A549 (cell line): ENCODE data around the gene CST4. TPM values are rescaled to one million over a fixed set of nuclear protein-coding genes. Genes with fewer than 3 reads are reported as not detected.
A peak's percentile ranks its signal among the peaks of the same experiment; 100 is the strongest.
"Not testable (repeated sequence)": the region's sequence is repeated elsewhere in the genome, so short reads cannot be mapped to it uniquely, and the experiment has no call there.

Experiments used
- ATAC-seq, 2 experiments: fragments of 200-7000 bp in 1 of 2; fragments of >200 bp in 1 of 2; cut with Nextera tagmentation in 1 of 2; cut with Tn5 transposase in 1 of 2; 3 replicates each; pipeline versions ENCODE4 v1.8.0 to v1.9.1; 2018 to 2020; ENCODE audit warnings: mild to moderate bottlenecking in 1 of 2, moderate library complexity in 1 of 2
- CTCF ChIA-PET: fragments of 300-600 bp; sonication (Branson Sonifier 250); formaldehyde crosslinking; extraction: SDS; loops from one replicate; lab custom pipeline; 2021; ENCODE audit warnings: antibody characterized with exemption, inconsistent platforms; lab: Yijun Ruan, JAX
- POLR2A ChIA-PET: fragments of 350-600 bp; formaldehyde crosslinking; extraction: SDS; loops from one replicate; lab custom pipeline; 2021; ENCODE audit warnings: antibody characterized with exemption, inconsistent platforms; lab: Yijun Ruan, JAX
- DNase-seq, 2 experiments: peaks; one replicate each; pipeline versions ENCODE4 v3.0.0 to v3.0.0-alpha.2; 2011 to 2016; ENCODE audit warnings: low read depth in 1 of 2, low spot score in 1 of 2
- FAIRE-seq: peaks from 2 replicates; lab custom pipeline; 2011; peaks lifted over from hg19 to GRCh38; lab: Jason Lieb, UNC
- H3K27ac ChIP-seq, 2 experiments: fragments of >200 bp; sonication (Bioruptor Twin); formaldehyde crosslinking; 3 replicates each; pipeline ENCODE4 v1.5.1; 2016 to 2017
- H3K4me1 ChIP-seq: fragments of >200 bp; sonication (Bioruptor Twin); formaldehyde crosslinking; 3 replicates; pipeline ENCODE4 v1.6.1; 2016
- H3K4me2 ChIP-seq: fragments of >200 bp; sonication (Bioruptor Twin); formaldehyde crosslinking; 3 replicates; pipeline ENCODE4 v1.6.1; 2016
- H3K4me3 ChIP-seq: fragments of >200 bp; sonication (Bioruptor Twin); formaldehyde crosslinking; 3 replicates; pipeline ENCODE4 v1.5.1; 2016
- H3K9me3 ChIP-seq: fragments of >200 bp; sonication (Bioruptor Twin); formaldehyde crosslinking; 3 replicates; pipeline ENCODE4 v1.6.1; 2016
- CBX2 ChIP-seq: fragments of 200-600 bp; sonication (generic); IDR thresholded peaks from 2 replicates; pipeline ENCODE4 v1.6.1; 2016; ENCODE audit warnings: low read depth, mild to moderate bottlenecking, borderline replicate concordance
- CHD2 ChIP-seq: fragments of 150-350 bp; IDR thresholded peaks from 2 replicates; pipeline ENCODE4 v1.6.1; 2014; ENCODE audit warnings: low read length; ENCODE audit not compliant: partially characterized antibody
- CTCF ChIP-seq: fragments of >200 bp; sonication (Bioruptor Twin); formaldehyde crosslinking; IDR thresholded peaks from 3 replicates; pipeline ENCODE4 v1.5.1; 2016
- EHF ChIP-seq: fragments of 250-450 bp; sonication (Bioruptor Pico); IDR thresholded peaks from 2 replicates; pipeline ENCODE4 v1.5.0; 2020; ENCODE audit warnings: mild to moderate bottlenecking
- ESRRA ChIP-seq: fragments of 150-350 bp; IDR thresholded peaks from 2 replicates; pipeline ENCODE4 v1.6.1; 2014; ENCODE audit warnings: mild to moderate bottlenecking, low read length, borderline replicate concordance
- HOXB13 ChIP-seq: fragments of 250-450 bp; sonication (Bioruptor Pico); IDR thresholded peaks from 2 replicates; pipeline ENCODE4 v1.5.0; 2020; ENCODE audit warnings: low read depth, mild to moderate bottlenecking, moderate library complexity
- JUN ChIP-seq, 2 experiments: fragments of >200 bp; sonication (Bioruptor Twin); formaldehyde crosslinking; IDR thresholded peaks; 2 replicates in 1 of 2; 3 replicates in 1 of 2; pipeline ENCODE4 v1.6.1; 2016 to 2017
- JUNB ChIP-seq: fragments of >200 bp; sonication (Bioruptor Twin); formaldehyde crosslinking; IDR thresholded peaks from 2 replicates; pipeline ENCODE4 v1.6.1; 2016
- MAFK ChIP-seq: fragments of 450-650 bp; IDR thresholded peaks from 2 replicates; pipeline ENCODE4 v1.6.1; 2014; ENCODE audit not compliant: partially characterized antibody
- MAZ ChIP-seq: fragments of 150-350 bp; IDR thresholded peaks from 2 replicates; pipeline ENCODE4 v1.6.1; 2014; ENCODE audit warnings: antibody characterized with exemption, low read depth, low read length, borderline replicate concordance
- MYC ChIP-seq: IDR thresholded peaks from 2 replicates; pipeline ENCODE4 v1.6.1; 2012; ENCODE audit warnings: mild to moderate bottlenecking, inconsistent platforms, low read length, improper control_type of control experiment, borderline replicate concordance
- PHF8 ChIP-seq: fragments of 200-600 bp; sonication (generic); IDR thresholded peaks from 2 replicates; pipeline ENCODE4 v1.6.1; 2016; ENCODE audit warnings: low read depth, mild to moderate bottlenecking, antibody characterized with exemption, moderate library complexity, borderline replicate concordance
- POLR2AphosphoS2 ChIP-seq: conservative IDR thresholded peaks from 2 replicates; pipeline ENCODE4 v1.6.1; 2012; ENCODE audit warnings: low read length, improper control_type of control experiment, inconsistent platforms
- RAD21 ChIP-seq, 2 experiments: fragments of >200 bp in 1 of 2; sonication (Bioruptor Twin) in 1 of 2; formaldehyde crosslinking in 1 of 2; IDR thresholded peaks in 1 of 2; conservative IDR thresholded peaks in 1 of 2; 2 replicates in 1 of 2; 3 replicates in 1 of 2; pipeline ENCODE4 v1.6.1; 2012 to 2018; ENCODE audit warnings: inconsistent platforms in 1 of 2
- RCOR1 ChIP-seq: fragments of 150-350 bp; IDR thresholded peaks from 2 replicates; pipeline ENCODE4 v1.6.1; 2014; ENCODE audit warnings: antibody characterized with exemption, low read length, low read depth
- SREBF2 ChIP-seq: fragments of 450-650 bp; IDR thresholded peaks from 2 replicates; pipeline ENCODE4 v1.6.1; 2014; ENCODE audit warnings: mild to moderate bottlenecking, moderate library complexity
- TFCP2L1 ChIP-seq: fragments of 250-450 bp; sonication (Bioruptor Pico); IDR thresholded peaks from 2 replicates; pipeline ENCODE4 v1.5.0; 2021; ENCODE audit warnings: mild to moderate bottlenecking
- ZC3H11A ChIP-seq: fragments of 450-650 bp; IDR thresholded peaks from 2 replicates; pipeline ENCODE4 v1.6.1; 2014; ENCODE audit warnings: antibody characterized with exemption, mild to moderate bottlenecking
- ZFP36 ChIP-seq: fragments of 450-650 bp; IDR thresholded peaks from 2 replicates; pipeline ENCODE4 v1.6.1; 2014; ENCODE audit warnings: borderline replicate concordance; ENCODE audit not compliant: partially characterized antibody
- ZSCAN20 ChIP-seq: fragments of 250-450 bp; sonication (Bioruptor Pico); IDR thresholded peaks from 2 replicates; pipeline ENCODE4 v1.8.0; 2022; ENCODE audit warnings: mild to moderate bottlenecking, moderate library complexity
- WGBS: methylation state at CpG from one replicate; pipeline ENCODE4 v1.1.6; 2017; ENCODE audit errors: missing lambda C conversion rate; 5-methylcytosine and 5-hydroxymethylcytosine counted together
- polyA plus RNA-seq, 4 experiments: library from polyadenylated mRNA; depleted of rRNA in 3 of 4; stranded (reverse); fragments of >200 nt; fragmentation: RNase III in 1 of 4; extraction: RNeasy Plus Mini Kit Qiagen cat#74134 plus additional on column Dnase treatment in 1 of 4; gene quantifications; 2 replicates in 3 of 4; 3 replicates in 1 of 4; pipeline ENCODE4 v1.2.3, GENCODE V29; 2011 to 2017
- TF ChIP-seq, protein P1 (sequence below): fragments of >200 bp; sonication (Bioruptor Twin); formaldehyde crosslinking; IDR thresholded peaks from 3 replicates; pipeline ENCODE4 v1.6.1; 2016
- TF ChIP-seq, protein P2 (sequence below): fragments of 250-450 bp; sonication (Bioruptor Pico); IDR thresholded peaks from 2 replicates; pipeline ENCODE4 v1.5.0; 2020; ENCODE audit warnings: low read depth, mild to moderate bottlenecking, moderate library complexity
- TF ChIP-seq, protein P3 (sequence below): fragments of 150-350 bp; IDR thresholded peaks from 2 replicates; pipeline ENCODE4 v1.6.1; 2014; ENCODE audit warnings: low read depth, mild to moderate bottlenecking, low read length

CST4 gene
- polyA plus RNA-seq, 2 of the 4 experiments (the other 2 are of a cell fraction) = not detected

DNA sequence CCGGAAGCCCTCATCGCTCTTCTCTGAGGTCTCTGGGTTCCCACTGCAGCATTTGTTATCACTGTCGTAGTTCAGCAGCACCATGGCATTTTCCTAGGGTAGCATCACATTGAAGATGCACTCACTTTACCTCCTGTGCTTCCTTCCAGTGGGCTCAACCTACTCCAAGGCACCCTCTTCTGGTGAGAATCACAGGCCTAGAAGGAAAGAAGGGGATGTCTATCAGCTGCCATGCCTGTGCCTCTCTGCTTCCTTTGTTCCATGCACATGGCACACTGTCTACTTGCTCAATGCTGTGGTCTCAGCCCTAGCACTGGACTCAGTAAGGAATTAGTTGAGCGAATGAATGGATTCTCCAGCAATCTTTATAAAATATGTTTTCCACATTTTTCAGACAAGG lies 22.6 kb downstream of the CST4 start:
- 76% methylated on average over 4 of the region's 4 CpGs for WGBS
- no peak for FAIRE-seq
- Histone ChIP-seq H3K9me3 (no peaks in the 10 kb centered on the region), H3K4me3 (no peak overlapping the region), H3K4me2 (no peak overlapping the region), H3K27ac (no peak overlapping the region), H3K4me1 (no peaks in the 10 kb centered on the region)
- DNase-seq = peak in 1 of 2 experiments; percentile 9
- CTCF ChIA-PET = interaction anchor here (0.7 to 4.1 kb wide), 3 partner anchors 12 to 230 kb away, joined by 3 to 41 read pairs (median 6); no protein-coding TSS in a partner anchor
- peak in 1 of 2 experiments; percentile 48; a peak in 1 of 6 replicates for ATAC-seq
- 0 out of 5 replicates have a peak, but pooled peaks of 1 of the 2 experiments have one; percentile 18 for TF ChIP-seq RAD21 (conservative IDR thresholded peaks at IDR 0.05 in 1 of 2, IDR thresholded peaks at IDR 0.05 in 1 of 2)
- no peak for TF ChIP-seq ZFP36
- TF ChIP-seq CTCF = peak; percentile 8; the same call in 1 of the 3 replicates
- no peak for TF ChIP-seq ESRRA
- POLR2A ChIA-PET = no interaction called here

GRCh38 chr20:23664954-23665353 lies 23.9 kb downstream of the CST4 start:
- FAIRE-seq (no peak), DNase-seq (no peak), ATAC-seq (no peak)
- ChIA-PET CTCF (interaction anchor here (2.2 kb wide), 1 partner anchor 223 kb away, joined by 6 read pairs; no protein-coding TSS in a partner anchor), POLR2A (no interaction called here)
- H3K27ac ChIP-seq = no peak overlapping the region
- no peaks in the 10 kb centered on the region for H3K4me1 ChIP-seq
- no peaks in the 10 kb centered on the region for H3K9me3 ChIP-seq
- no peak for TF ChIP-seq CBX2
- no peak for TF ChIP-seq TFCP2L1 (CRISPR knock-in tag)
- no peak for TF ChIP-seq PHF8
- TF ChIP-seq, protein P1, sequence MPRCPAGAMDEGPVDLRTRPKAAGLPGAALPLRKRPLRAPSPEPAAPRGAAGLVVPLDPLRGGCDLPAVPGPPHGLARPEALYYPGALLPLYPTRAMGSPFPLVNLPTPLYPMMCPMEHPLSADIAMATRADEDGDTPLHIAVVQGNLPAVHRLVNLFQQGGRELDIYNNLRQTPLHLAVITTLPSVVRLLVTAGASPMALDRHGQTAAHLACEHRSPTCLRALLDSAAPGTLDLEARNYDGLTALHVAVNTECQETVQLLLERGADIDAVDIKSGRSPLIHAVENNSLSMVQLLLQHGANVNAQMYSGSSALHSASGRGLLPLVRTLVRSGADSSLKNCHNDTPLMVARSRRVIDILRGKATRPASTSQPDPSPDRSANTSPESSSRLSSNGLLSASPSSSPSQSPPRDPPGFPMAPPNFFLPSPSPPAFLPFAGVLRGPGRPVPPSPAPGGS = no peak
- TF ChIP-seq MAZ = no peak
- TF ChIP-seq POLR2AphosphoS2 = no peak
- TF ChIP-seq ZFP36 = no peak
- TF ChIP-seq SREBF2 = no peak
- TF ChIP-seq ZC3H11A = no peak
- TF ChIP-seq CHD2 = no peak
- WGBS = 79% methylated on average over 3 of the region's 3 CpGs
- H3K4me2 ChIP-seq = no peak overlapping the region
- H3K4me3 ChIP-seq = no peak overlapping the region

- POLR2A ChIA-PET = not testable (repeated sequence)
These were observed 24.8 kb downstream of the CST4 start for GRCh38 chr20:23664046-23664445.

GRCh38 chr20:23663180-23663579 lies 25.7 kb downstream of the CST4 start:
- Histone ChIP-seq H3K27ac (no peak overlapping the region), H3K9me3 (no peaks in the 10 kb centered on the region), H3K4me2 (no peak overlapping the region), H3K4me1 (peaks cover 10% of the 10 kb centered on the region; the same call in 2 of the 3 replicates)
- CTCF ChIA-PET = interaction anchor here (1.1 kb wide), 1 partner anchor 9 kb away, joined by 3 read pairs; no protein-coding TSS in a partner anchor
- DNase-seq = no peak
- TF ChIP-seq MAFK (no peak), MYC (no peak), EHF (no peak), JUNB (no peak), RCOR1 (no peak), HOXB13 (CRISPR knock-in tag) (no peak), JUN (IDR thresholded peaks at IDR 0.05) (no peak), ZSCAN20 (no peak)
- TF ChIP-seq, protein P2, sequence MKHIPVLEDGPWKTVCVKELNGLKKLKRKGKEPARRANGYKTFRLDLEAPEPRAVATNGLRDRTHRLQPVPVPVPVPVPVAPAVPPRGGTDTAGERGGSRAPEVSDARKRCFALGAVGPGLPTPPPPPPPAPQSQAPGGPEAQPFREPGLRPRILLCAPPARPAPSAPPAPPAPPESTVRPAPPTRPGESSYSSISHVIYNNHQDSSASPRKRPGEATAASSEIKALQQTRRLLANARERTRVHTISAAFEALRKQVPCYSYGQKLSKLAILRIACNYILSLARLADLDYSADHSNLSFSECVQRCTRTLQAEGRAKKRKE = no peak
- TF ChIP-seq, protein P1 = no peak
- TF ChIP-seq, protein P3, sequence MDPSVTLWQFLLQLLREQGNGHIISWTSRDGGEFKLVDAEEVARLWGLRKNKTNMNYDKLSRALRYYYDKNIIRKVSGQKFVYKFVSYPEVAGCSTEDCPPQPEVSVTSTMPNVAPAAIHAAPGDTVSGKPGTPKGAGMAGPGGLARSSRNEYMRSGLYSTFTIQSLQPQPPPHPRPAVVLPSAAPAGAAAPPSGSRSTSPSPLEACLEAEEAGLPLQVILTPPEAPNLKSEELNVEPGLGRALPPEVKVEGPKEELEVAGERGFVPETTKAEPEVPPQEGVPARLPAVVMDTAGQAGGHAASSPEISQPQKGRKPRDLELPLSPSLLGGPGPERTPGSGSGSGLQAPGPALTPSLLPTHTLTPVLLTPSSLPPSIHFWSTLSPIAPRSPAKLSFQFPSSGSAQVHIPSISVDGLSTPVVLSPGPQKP = no peak
- TF ChIP-seq, all 56 proteins: peak for 0
- FAIRE-seq (no peak), ATAC-seq (no peak)
- no peak overlapping the region for H3K4me3 ChIP-seq
- 37% methylated on average over 6 of the region's 6 CpGs for WGBS
- POLR2A ChIA-PET = no interaction called here

More at GRCh38 chr20:23664046-23664445, 24.8 kb downstream of the CST4 start:
- not testable (repeated sequence) for ATAC-seq, FAIRE-seq, H3K4me3 ChIP-seq, H3K4me1 ChIP-seq, H3K9me3 ChIP-seq, H3K27ac ChIP-seq, H3K4me2 ChIP-seq, DNase-seq
- WGBS = 38% methylated on average over 4 of the region's 4 CpGs
- CTCF ChIA-PET = interaction anchor here (2.2 kb wide), 1 partner anchor 222 kb away, joined by 6 read pairs; no protein-coding TSS in a partner anchor
